Measurements from ENCODE around the gene ANKMY1.

Gene ANKMY1

DNA sequence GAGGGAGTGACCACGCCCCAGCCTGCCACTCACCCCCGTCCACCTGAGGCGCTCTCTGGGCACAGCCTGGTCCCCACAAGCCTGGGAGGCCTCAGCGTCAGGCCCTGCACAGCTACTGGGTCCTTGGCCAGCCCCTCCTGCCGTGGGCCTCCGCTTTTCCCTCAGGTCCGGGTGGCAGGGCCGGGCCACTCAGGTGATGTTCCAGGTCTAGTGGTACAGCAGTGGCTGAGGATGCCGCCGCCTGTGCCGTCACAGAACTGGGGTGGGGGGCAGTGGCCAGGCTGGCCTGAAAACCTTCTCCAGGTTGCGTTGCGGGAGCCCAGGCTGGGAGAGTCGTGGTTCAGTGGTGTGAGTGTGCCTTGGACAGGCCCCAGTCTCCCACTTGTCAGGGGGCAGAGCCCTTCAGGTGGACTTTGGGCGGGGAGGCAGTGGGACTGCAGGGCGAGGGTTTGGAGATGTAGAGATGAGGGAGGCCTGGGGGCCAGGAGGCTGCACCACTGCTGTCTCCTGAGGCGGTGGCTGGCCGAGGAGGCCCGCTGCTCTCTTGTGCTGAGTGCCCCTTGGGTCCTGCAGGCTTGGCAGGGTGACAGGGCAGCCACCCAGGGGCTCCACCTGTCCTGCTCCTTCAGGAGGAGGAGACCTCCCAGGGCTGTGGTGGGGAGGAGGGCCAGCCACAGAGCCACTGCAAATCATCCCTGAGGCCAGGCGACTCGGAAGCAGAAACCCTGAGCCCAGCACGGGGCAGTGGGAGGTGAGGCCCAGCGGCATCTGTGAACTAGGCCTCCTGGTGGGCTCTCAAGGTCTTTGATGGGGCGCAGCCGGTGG is 114.7 kb downstream of the ANKMY1 start:
- Histone ChIP-seq H3K9me3 (ENCODE audit: insufficient read depth, low read depth, low read length) (no peaks in the 10 kb centered on the region), H3K4me1 (ENCODE audit: insufficient read depth, low read length) (no peaks in the 10 kb centered on the region), H3K36me3 (ENCODE audit: insufficient read depth, low read depth, low read length) (no peaks in the 10 kb centered on the region), H3K9ac (ENCODE audit: low read depth, low read length) (no peak overlapping the region), H3K27ac (ENCODE audit: low read length) (no peak overlapping the region), H3K4me3 (ENCODE audit: low read length) (no peak overlapping the region), H3K27me3 (ENCODE audit: insufficient read depth, low read length) (peaks cover 4% of the 10 kb centered on the region)

DNA sequence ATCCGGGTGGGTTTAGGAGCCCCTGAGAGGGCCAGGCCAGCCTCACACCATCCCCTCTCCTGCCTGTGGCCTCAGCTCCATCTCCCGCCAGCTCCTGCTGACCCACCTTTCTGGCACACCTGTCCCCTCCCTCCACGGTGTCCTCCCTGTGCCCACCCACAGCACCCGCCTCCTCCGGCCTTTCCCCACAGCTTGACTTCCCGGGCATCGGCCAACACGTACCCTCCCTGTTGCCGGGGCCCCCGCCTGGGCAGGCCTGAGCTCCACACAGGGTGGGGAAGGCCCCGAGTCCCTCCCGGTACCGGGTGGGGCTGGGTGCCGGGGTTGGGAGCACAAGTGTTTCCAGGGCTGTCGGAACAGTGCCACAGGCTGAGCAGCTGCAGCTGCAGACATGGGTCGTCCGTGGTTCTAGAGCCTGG is 115.8 kb downstream of the ANKMY1 start:
- no peaks in the 10 kb centered on the region for H3K36me3 ChIP-seq (ENCODE audit: insufficient read depth, low read depth, low read length)
- H3K4me3 ChIP-seq (ENCODE audit: low read length) = no peak overlapping the region
- H3K9ac ChIP-seq (ENCODE audit: low read depth, low read length) = no peak overlapping the region
- peaks cover 15% of the 10 kb centered on the region for H3K27me3 ChIP-seq (ENCODE audit: insufficient read depth, low read length)
- no peaks in the 10 kb centered on the region for H3K4me1 ChIP-seq (ENCODE audit: insufficient read depth, low read length)
- no peaks in the 10 kb centered on the region for H3K9me3 ChIP-seq (ENCODE audit: insufficient read depth, low read depth, low read length)
- no peak overlapping the region for H3K27ac ChIP-seq (ENCODE audit: low read length)

DNA sequence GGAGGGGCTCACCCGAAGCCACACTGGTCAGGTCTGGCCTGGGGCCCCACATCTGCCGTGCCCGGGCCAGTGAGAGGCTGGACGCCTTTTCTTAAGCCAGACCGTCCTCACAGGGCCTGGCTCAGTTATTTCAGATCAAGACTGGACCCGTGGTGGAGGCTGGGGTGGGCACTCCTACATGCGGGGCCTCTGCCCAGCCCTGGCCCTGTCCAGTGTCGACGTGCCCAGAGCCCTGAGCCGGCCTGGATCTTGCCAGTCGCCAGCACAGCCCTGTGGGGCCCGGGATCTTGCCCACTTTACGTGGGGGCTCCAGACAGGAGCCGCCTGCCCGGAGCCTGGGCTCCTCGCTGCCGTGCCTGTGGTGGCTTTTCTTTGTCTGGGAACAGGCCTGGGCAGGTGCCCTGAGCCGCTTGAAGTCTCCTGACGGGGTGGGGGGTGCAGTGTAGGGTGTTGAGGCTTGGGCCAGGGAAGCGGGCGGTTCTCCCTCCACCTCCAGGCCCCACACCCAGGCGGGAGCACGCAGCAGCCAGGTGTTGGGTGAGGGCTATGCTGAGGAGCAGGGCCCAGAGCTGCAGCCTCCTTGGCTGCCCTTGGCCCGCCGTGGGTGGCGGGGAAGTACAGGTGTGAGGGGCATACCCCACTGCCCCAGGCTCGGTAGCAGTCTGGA is 116.3 kb downstream of the ANKMY1 start:
- Histone ChIP-seq H3K4me3 (ENCODE audit: low read length) (no peak overlapping the region), H3K4me1 (ENCODE audit: insufficient read depth, low read length) (no peaks in the 10 kb centered on the region), H3K27me3 (ENCODE audit: insufficient read depth, low read length) (peaks cover 20% of the 10 kb centered on the region), H3K9me3 (ENCODE audit: insufficient read depth, low read depth, low read length) (no peaks in the 10 kb centered on the region), H3K36me3 (ENCODE audit: insufficient read depth, low read depth, low read length) (no peaks in the 10 kb centered on the region), H3K9ac (ENCODE audit: low read depth, low read length) (no peak overlapping the region), H3K27ac (ENCODE audit: low read length) (no peak overlapping the region)

DNA sequence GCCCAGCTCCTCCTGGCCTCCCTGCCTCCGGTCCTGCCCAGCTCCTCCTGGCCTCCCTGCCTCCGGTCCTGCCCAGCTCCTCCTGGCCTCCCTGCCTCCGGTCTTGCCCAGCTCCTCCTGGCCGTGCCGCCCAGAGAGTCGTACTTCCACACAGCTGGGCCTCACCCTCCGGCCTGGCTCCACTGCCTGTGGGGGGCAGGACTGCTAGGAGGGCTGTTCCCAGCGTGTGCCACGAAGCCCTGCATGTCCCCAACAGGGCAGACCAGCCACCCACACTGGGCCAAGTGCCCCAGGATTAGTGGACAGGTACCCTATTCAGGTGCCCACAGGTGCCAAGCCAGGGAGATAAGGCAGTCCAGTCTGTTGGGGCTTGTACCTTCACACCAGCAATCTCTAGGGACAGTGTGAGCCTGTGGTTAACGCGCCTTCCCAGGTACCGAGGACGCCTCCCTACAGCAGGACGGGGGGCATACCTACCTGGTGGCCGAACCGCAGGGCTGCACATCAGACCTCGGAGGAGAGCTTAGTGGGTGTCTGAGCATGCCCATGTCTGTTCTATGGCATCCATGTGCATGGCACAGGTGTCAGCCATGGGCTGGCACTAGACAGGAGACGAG is 117.0 kb downstream of the ANKMY1 start:
- H3K9ac ChIP-seq (ENCODE audit: low read depth, low read length) = no peak overlapping the region
- no peak overlapping the region for H3K4me3 ChIP-seq (ENCODE audit: low read length)
- H3K4me1 ChIP-seq (ENCODE audit: insufficient read depth, low read length) = no peaks in the 10 kb centered on the region
- H3K9me3 ChIP-seq (ENCODE audit: insufficient read depth, low read depth, low read length) = no peaks in the 10 kb centered on the region
- no peak overlapping the region for H3K27ac ChIP-seq (ENCODE audit: low read length)
- no peaks in the 10 kb centered on the region for H3K36me3 ChIP-seq (ENCODE audit: insufficient read depth, low read depth, low read length)
- H3K27me3 ChIP-seq (ENCODE audit: insufficient read depth, low read length) = peaks cover 22% of the 10 kb centered on the region

DNA sequence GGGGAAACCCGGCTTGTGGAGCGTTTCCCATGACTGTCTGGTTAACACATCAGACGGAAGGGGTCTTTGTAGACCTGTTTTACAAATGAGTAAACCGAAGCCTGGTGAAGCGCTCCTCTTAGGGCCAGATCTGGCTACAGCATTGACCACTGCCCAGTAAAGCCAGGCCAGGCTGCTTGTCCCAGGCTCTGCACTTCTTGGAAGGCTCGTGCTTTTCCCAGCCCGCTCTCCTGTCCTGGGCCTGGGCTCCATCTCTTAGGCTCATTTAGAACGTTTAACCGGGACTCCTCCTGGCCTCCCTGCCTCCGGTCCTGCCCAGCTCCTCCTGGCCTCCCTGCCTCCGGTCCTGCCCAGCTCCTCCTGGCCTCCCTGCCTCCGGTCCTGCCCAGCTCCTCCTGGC is 117.5 kb downstream of the ANKMY1 start:
- Histone ChIP-seq H3K36me3 (ENCODE audit: insufficient read depth, low read depth, low read length) (no peaks in the 10 kb centered on the region), H3K9me3 (ENCODE audit: insufficient read depth, low read depth, low read length) (no peaks in the 10 kb centered on the region), H3K4me1 (ENCODE audit: insufficient read depth, low read length) (no peaks in the 10 kb centered on the region), H3K4me3 (ENCODE audit: low read length) (no peak overlapping the region), H3K27ac (ENCODE audit: low read length) (no peak overlapping the region), H3K27me3 (ENCODE audit: insufficient read depth, low read length) (peaks cover 22% of the 10 kb centered on the region), H3K9ac (ENCODE audit: low read depth, low read length) (no peak overlapping the region)

DNA sequence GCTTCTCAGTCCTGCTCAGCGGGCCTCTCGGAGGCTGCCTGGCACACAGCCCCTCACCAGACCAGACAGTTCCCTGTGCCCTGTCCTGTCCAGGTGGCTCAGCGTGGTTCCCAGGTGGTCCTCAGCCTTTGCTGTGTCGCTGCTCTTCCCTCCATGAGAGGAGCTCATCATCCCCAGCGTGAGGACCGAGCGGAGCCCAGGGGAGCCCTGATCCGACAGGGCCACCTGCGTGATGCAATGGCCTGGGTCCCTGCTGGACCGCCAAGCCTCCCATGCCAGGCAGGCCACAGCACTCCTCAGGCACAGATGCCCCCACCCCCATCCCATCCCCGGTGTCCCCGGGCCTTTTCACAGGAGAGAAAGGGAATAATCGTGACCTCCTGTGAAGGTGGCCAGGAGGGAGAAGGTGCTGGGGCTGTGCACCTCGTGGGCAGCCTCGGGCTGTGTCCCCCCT is 118.1 kb downstream of the ANKMY1 start:
- no peak overlapping the region for H3K9ac ChIP-seq (ENCODE audit: low read depth, low read length)
- no peaks in the 10 kb centered on the region for H3K36me3 ChIP-seq (ENCODE audit: insufficient read depth, low read depth, low read length)
- H3K4me3 ChIP-seq (ENCODE audit: low read length) = no peak overlapping the region
- H3K27ac ChIP-seq (ENCODE audit: low read length) = no peak overlapping the region
- peaks cover 22% of the 10 kb centered on the region for H3K27me3 ChIP-seq (ENCODE audit: insufficient read depth, low read length)
- H3K9me3 ChIP-seq (ENCODE audit: insufficient read depth, low read depth, low read length) = no peaks in the 10 kb centered on the region
- H3K4me1 ChIP-seq (ENCODE audit: insufficient read depth, low read length) = no peaks in the 10 kb centered on the region

DNA sequence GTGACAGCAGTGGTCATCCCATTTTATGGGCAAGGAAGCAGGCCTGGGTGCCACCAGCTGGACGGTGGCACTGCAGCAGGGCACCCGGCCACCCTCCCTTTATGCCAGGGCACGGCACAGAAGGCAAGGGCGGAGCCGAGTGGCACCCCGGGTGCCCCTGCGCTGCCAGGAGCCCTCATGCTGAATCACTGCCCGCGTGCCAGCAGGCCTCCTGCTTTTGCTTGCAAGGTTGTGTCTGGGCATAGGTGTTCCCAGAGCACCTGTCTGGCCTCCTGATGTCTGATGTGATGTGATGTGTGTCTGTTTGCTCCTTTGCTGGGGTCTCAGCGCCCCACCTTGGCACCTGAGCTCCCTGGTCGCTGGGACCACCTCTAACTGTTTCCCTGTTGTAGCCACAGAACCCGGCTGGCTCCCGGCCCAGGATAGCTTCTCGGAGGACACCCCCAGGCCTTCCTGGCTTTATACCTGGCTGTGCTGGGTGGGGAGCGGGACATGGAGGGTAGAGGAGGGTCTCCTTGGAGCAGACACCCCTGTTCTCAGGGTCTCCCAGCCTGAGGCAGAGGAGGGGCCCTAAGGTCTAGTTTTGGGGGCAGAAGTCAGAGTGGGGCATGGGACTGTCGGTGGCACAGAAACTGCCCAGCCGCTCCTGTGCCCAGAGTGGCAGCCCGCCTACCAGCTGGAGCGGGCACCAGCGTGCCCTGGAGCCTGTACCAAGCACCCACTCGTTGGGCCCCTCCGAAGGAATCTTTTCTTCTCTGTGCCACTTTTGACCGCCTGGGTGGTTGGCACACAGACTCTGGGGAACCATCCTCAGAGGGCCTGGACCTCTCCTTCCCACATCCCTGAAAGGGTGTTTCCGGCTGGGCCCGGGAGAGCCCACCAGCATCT is 118.7 kb downstream of the ANKMY1 start:
- H3K9ac ChIP-seq (ENCODE audit: low read depth, low read length) = no peak overlapping the region

DNA sequence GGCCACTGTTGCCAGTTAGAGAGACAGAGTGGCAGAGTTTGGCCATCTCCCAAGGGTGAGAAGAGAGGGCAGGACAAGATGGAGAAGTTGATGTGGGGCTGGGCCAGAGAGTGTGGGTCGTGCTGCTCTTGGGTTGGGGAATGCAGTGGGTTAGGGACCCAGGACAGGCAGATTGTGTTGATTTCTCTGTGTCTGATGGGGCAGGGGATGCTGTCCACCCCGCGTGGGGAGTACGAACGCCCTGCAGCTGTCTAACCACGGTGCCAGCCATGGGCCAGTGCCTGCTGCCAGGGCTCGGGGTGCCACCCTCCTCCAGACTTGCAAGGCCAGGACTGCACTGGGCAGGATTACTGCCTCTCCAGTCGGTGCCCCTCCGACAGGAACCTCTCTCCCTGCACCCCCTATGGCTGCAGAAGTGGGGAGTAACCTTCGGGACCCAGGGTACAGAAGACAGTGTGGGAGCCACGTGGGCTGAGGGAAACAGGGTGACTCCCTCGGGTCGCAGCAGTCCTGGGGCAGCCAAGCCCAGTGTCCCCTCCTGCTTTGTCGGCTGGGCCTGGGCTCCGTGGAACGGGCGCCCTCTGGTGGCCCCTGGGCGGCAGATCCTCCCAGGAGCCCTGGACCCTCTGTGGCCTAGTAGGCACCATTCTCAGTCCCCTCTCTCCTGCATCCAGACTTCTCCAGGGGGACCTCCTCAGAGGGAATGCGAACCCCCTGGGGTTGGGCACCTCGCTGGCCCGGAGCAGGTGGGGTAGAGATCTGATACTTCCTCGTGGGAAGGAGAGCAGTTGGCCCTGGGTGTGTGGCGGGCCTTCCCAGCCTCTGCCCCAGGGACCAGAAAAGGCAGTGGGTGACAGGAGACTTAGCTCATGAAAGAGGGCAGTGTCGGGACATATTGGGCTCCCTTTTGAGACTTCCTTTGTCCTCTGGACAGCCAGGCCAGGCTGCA is 119.7 kb downstream of the ANKMY1 start:
- H3K4me1 ChIP-seq (ENCODE audit: insufficient read depth, low read length) = peaks cover 3% of the 10 kb centered on the region; the same call in 1 of the 2 replicates
- H3K36me3 ChIP-seq (ENCODE audit: insufficient read depth, low read depth, low read length) = no peaks in the 10 kb centered on the region
- no peaks in the 10 kb centered on the region for H3K9me3 ChIP-seq (ENCODE audit: insufficient read depth, low read depth, low read length)
- H3K27ac ChIP-seq (ENCODE audit: low read length) = no peak overlapping the region
- peaks cover 38% of the 10 kb centered on the region for H3K27me3 ChIP-seq (ENCODE audit: insufficient read depth, low read length)
- no peak overlapping the region for H3K4me3 ChIP-seq (ENCODE audit: low read length)
- no peak overlapping the region for H3K9ac ChIP-seq (ENCODE audit: low read depth, low read length)

More for the DNA sequence above, 118.7 kb downstream of the ANKMY1 start:
- Histone ChIP-seq H3K4me1 (ENCODE audit: insufficient read depth, low read length) (peaks cover 3% of the 10 kb centered on the region; the same call in 1 of the 2 replicates), H3K36me3 (ENCODE audit: insufficient read depth, low read depth, low read length) (no peaks in the 10 kb centered on the region), H3K27ac (ENCODE audit: low read length) (no peak overlapping the region), H3K27me3 (ENCODE audit: insufficient read depth, low read length) (peaks cover 29% of the 10 kb centered on the region), H3K4me3 (ENCODE audit: low read length) (no peak overlapping the region), H3K9me3 (ENCODE audit: insufficient read depth, low read depth, low read length) (no peaks in the 10 kb centered on the region)

DNA sequence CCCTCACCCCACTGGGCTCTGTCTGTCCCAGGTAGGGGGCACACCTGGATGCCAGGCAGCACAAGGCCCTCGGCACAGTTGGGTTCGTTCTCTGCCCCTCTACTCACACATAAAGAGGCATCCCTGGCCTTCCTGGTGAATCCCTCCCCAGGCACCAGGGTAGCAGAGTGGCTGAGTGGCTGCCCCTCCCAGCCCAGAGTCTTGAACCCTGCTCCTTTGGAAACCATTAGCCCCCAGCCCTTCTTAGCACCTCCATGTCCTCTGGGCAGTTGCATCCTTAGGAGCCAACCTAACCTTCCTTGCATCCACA is 120.3 kb downstream of the ANKMY1 start:
- Histone ChIP-seq H3K9me3 (ENCODE audit: insufficient read depth, low read depth, low read length) (no peaks in the 10 kb centered on the region), H3K9ac (ENCODE audit: low read depth, low read length) (no peak overlapping the region), H3K27me3 (ENCODE audit: insufficient read depth, low read length) (peaks cover 43% of the 10 kb centered on the region), H3K4me3 (ENCODE audit: low read length) (no peak overlapping the region), H3K4me1 (ENCODE audit: insufficient read depth, low read length) (peaks cover 3% of the 10 kb centered on the region; the same call in 1 of the 2 replicates), H3K27ac (ENCODE audit: low read length) (no peak overlapping the region), H3K36me3 (ENCODE audit: insufficient read depth, low read depth, low read length) (no peaks in the 10 kb centered on the region)

DNA sequence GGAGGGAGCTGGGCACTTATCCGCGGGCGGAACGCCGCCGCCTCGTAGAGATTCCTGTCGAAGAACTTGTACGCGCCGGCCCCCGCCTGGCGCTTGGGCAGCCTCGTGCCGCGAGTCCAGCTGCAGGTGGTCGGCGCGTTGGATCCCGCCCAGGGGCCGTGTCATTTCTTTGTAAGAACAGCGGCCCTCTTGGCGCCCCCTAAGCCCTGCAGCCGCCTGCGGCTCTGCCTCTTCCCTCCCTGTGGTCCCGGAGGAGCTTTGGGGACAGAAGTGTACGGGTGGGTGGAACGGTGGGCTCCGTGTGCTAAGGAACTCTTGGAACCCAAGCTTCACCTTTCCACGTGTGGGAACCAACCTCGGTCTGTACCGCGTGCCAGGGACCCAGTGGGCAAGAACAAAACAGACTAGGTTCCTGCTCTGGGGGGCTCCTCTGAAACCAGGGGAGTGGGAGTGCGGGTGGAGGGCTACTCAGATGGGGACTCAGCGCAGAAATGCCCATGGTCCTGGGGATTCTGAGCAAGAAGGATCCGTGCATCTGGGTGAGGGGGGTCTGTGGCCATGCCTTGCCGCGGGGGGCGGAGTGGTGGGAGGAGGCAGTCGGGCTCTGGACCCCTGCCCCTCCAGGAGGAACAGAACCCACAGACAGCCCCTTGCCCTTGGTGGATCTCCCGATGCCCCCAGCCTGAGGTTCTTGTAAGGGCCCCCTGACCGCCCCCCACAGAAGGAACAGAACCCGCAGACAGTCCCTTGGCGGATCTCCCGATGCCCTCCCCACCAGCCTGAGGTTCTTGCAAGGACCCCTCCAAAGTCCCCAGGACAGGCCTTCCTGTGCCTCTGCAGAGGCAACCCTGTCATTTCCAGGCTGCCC is 120.9 kb downstream of the ANKMY1 start:
- H3K27ac ChIP-seq (ENCODE audit: low read length) = no peak overlapping the region
- H3K4me3 ChIP-seq (ENCODE audit: low read length) = peak overlapping the region; percentile 68; the same call in 1 of the 2 replicates
- H3K9ac ChIP-seq (ENCODE audit: low read depth, low read length) = no peak overlapping the region; the same call in 1 of the 2 replicates
- H3K9me3 ChIP-seq (ENCODE audit: insufficient read depth, low read depth, low read length) = no peaks in the 10 kb centered on the region
- no peaks in the 10 kb centered on the region for H3K36me3 ChIP-seq (ENCODE audit: insufficient read depth, low read depth, low read length)
- H3K27me3 ChIP-seq (ENCODE audit: insufficient read depth, low read length) = peaks cover 47% of the 10 kb centered on the region
- peaks cover 3% of the 10 kb centered on the region; the same call in 1 of the 2 replicates for H3K4me1 ChIP-seq (ENCODE audit: insufficient read depth, low read length)
